ENCODE data around the gene SSBP3.

Gene SSBP3

DNA sequence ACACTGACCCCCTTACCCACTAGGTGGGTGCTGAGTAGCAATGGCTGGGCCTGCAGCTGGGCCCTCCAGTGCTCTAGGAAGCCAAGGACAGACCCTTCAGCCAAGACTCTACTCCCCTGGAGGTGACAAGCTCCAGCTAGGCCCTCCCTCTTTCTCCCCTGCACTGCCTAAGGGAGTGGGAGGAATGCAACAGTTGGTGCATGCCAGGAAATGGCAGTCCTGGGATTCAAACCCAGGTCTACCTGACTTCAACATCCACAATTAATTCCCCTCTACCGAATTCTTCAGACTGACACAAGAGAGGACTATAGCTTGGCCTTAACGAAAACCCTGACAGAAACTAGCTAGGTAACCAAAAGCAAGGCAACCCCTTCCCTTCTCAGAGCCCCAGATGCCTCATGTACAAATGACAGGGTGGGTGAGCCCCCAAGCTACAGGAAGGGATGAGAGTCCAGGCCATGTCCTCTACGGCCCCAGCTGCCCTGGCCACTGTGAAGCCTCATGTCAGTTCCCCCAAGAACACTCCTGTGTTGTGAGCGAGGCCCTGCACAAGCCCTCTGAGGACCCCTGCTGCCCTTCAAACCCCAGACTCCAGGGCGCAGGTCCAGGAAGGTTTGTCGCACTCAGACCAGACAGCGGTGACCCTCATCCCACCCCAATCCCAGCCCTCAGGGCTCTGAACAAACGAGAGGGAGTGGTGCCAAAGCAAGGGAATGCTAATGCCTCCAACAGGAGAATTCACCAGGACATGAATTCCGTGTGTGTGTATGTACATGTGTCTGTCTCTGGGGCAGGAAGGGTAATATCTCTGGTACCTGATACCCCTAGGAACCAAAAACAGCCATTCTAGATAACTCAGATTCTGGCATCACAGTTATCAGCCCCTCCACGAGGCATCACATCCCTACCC, 113.9 kb downstream of the SSBP3 start (continued):
- TF ChIP-seq, protein P1, sequence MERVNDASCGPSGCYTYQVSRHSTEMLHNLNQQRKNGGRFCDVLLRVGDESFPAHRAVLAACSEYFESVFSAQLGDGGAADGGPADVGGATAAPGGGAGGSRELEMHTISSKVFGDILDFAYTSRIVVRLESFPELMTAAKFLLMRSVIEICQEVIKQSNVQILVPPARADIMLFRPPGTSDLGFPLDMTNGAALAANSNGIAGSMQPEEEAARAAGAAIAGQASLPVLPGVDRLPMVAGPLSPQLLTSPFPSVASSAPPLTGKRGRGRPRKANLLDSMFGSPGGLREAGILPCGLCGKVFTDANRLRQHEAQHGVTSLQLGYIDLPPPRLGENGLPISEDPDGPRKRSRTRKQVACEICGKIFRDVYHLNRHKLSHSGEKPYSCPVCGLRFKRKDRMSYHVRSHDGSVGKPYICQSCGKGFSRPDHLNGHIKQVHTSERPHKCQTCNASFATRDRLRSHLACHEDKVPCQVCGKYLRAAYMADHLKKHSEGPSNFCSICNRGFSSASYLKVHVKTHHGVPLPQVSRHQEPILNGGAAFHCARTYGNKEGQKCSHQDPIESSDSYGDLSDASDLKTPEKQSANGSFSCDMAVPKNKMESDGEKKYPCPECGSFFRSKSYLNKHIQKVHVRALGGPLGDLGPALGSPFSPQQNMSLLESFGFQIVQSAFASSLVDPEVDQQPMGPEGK (CRISPR knock-in tag; IDR thresholded peaks at IDR 0.05; ENCODE audit: borderline replicate concordance), result no peak
- no peak for TF ChIP-seq CSDC2 (CRISPR knock-in tag; IDR thresholded peaks at IDR 0.05)
- TF ChIP-seq ZNF70 (CRISPR knock-in tag; IDR thresholded peaks at IDR 0.05), result no peak
- TF ChIP-seq ZFP30 (CRISPR knock-in tag; IDR thresholded peaks at IDR 0.05), result no peak
- TF ChIP-seq ESRRG (CRISPR knock-in tag; IDR thresholded peaks at IDR 0.05), result no peak
- TF ChIP-seq TOX (CRISPR knock-in tag; IDR thresholded peaks at IDR 0.05; ENCODE audit: borderline replicate concordance), result no peak
- no peak for TF ChIP-seq ARNTL (CRISPR knock-in tag; IDR thresholded peaks at IDR 0.05; ENCODE audit: borderline replicate concordance, low read depth)
- no peak for TF ChIP-seq ZFP3 (CRISPR knock-in tag; IDR thresholded peaks at IDR 0.05)

DNA sequence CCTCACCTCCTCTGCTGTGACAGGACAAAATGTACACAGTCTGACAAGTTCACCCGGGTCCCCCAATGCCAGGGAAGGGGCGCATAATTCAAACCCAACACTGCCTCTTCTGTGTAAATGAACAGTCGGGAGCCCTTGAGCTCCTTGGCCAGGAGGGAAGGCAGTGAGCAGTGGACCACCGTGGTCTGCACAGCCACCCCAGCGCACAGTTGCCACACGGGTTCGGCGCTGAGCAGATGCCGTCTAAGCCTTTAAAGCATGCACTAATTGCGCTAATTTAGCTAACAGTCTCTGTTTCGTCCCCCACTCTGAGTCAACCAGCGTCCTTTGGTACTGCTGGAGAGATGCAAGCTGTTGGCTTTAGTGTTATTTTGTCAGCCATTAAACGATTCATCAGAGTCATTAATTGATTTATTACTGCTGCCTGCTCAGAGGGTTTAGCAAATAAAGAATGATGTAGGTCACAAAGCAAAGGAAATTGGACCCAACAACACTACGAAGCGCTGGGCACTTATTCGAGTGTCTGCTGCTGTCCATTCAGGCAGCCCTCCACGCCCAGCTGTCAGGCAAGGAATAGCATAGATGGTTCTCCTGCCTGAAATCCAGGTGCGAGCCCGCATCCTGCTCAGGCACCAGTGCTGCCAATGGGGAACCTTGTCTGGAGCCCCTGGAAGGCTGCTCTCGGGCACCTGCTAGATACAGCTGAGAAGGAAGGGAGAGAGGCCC, 114.8 kb downstream of the SSBP3 start:
- no peak for ATAC-seq

DNA sequence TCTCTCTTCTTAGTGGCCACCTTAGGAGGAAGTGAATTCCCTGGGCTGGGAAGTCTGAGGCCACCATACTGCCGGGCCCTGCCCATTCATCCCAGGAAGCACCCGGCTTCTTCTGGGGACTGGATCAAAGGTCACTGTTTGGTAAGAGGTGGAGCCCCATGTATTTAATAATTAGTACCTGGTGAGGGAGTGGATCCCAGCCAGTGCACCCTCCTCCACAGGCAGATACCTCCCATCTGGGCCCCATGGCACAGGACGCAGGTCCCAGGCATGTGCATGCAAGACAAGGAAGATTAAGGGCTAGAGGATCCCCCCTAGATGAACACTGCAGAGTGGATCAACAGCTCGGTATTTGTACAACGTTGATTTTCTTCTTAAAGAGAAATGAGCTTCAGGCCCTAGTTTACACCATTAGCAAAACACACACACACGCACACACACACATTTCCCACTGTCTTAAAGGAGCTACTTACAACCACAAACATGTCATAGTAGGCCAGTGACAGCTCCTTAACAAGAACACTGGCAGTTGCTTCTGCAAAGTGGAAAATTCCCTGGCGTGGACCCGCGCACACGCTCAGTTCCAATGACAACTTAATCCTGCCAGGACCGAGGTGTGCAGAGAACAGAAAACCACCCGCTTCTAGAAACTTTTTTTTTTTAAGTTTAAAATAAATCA, 115.5 kb downstream of the SSBP3 start:
- no peak for ATAC-seq
- no peak for TF ChIP-seq RARB (CRISPR knock-in tag; IDR thresholded peaks at IDR 0.05)
- TF ChIP-seq, protein P2, sequence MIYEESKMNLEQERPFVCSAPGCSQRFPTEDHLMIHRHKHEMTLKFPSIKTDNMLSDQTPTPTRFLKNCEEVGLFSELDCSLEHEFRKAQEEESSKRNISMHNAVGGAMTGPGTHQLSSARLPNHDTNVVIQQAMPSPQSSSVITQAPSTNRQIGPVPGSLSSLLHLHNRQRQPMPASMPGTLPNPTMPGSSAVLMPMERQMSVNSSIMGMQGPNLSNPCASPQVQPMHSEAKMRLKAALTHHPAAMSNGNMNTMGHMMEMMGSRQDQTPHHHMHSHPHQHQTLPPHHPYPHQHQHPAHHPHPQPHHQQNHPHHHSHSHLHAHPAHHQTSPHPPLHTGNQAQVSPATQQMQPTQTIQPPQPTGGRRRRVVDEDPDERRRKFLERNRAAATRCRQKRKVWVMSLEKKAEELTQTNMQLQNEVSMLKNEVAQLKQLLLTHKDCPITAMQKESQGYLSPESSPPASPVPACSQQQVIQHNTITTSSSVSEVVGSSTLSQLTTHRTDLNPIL (CRISPR knock-in tag; IDR thresholded peaks at IDR 0.05; ENCODE audit: low read depth), result no peak
- TF ChIP-seq ZNF8 (CRISPR knock-in tag; IDR thresholded peaks at IDR 0.05), result no peak
- TF ChIP-seq ARNTL (CRISPR knock-in tag; IDR thresholded peaks at IDR 0.05; ENCODE audit: borderline replicate concordance, low read depth), result no peak
- no peak for TF ChIP-seq ZFP3 (CRISPR knock-in tag; IDR thresholded peaks at IDR 0.05)
- TF ChIP-seq ZFP30 (CRISPR knock-in tag; IDR thresholded peaks at IDR 0.05), result no peak
- TF ChIP-seq, protein P3, sequence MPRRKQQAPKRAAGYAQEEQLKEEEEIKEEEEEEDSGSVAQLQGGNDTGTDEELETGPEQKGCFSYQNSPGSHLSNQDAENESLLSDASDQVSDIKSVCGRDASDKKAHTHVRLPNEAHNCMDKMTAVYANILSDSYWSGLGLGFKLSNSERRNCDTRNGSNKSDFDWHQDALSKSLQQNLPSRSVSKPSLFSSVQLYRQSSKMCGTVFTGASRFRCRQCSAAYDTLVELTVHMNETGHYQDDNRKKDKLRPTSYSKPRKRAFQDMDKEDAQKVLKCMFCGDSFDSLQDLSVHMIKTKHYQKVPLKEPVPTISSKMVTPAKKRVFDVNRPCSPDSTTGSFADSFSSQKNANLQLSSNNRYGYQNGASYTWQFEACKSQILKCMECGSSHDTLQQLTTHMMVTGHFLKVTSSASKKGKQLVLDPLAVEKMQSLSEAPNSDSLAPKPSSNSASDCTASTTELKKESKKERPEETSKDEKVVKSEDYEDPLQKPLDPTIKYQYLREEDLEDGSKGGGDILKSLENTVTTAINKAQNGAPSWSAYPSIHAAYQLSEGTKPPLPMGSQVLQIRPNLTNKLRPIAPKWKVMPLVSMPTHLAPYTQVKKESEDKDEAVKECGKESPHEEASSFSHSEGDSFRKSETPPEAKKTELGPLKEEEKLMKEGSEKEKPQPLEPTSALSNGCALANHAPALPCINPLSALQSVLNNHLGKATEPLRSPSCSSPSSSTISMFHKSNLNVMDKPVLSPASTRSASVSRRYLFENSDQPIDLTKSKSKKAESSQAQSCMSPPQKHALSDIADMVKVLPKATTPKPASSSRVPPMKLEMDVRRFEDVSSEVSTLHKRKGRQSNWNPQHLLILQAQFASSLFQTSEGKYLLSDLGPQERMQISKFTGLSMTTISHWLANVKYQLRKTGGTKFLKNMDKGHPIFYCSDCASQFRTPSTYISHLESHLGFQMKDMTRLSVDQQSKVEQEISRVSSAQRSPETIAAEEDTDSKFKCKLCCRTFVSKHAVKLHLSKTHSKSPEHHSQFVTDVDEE (CRISPR knock-in tag; IDR thresholded peaks at IDR 0.05), result no peak
- TF ChIP-seq ZC3H10 (CRISPR knock-in tag; IDR thresholded peaks at IDR 0.05), result no peak
- no peak for TF ChIP-seq TOX (CRISPR knock-in tag; IDR thresholded peaks at IDR 0.05; ENCODE audit: borderline replicate concordance)
- TF ChIP-seq ZNF565 (CRISPR knock-in tag; conservative IDR thresholded peaks at IDR 0.05; ENCODE audit: low read depth), result no peak
- TF ChIP-seq OSR1 (CRISPR knock-in tag; IDR thresholded peaks at IDR 0.05), result no peak
- TF ChIP-seq CSDC2 (CRISPR knock-in tag; IDR thresholded peaks at IDR 0.05), result no peak

More for the DNA sequence above, 114.8 kb downstream of the SSBP3 start:
- no peak for TF ChIP-seq SNAI2 (CRISPR knock-in tag; IDR thresholded peaks at IDR 0.05)
- TF ChIP-seq ZFP3 (CRISPR knock-in tag; IDR thresholded peaks at IDR 0.05), result no peak
- TF ChIP-seq, protein P4, sequence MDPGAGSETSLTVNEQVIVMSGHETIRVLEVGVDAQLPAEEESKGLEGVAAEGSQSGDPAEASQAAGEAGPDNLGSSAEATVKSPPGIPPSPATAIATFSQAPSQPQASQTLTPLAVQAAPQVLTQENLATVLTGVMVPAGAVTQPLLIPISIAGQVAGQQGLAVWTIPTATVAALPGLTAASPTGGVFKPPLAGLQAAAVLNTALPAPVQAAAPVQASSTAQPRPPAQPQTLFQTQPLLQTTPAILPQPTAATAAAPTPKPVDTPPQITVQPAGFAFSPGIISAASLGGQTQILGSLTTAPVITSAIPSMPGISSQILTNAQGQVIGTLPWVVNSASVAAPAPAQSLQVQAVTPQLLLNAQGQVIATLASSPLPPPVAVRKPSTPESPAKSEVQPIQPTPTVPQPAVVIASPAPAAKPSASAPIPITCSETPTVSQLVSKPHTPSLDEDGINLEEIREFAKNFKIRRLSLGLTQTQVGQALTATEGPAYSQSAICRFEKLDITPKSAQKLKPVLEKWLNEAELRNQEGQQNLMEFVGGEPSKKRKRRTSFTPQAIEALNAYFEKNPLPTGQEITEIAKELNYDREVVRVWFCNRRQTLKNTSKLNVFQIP (CRISPR knock-in tag; IDR thresholded peaks at IDR 0.05; ENCODE audit: borderline replicate concordance, low read depth), result no peak
- TF ChIP-seq, protein P2 (CRISPR knock-in tag; IDR thresholded peaks at IDR 0.05; ENCODE audit: low read depth), result no peak
- no peak for TF ChIP-seq ZNF565 (CRISPR knock-in tag; conservative IDR thresholded peaks at IDR 0.05; ENCODE audit: low read depth)
- TF ChIP-seq BACH2 (CRISPR knock-in tag; IDR thresholded peaks at IDR 0.05; ENCODE audit: borderline replicate concordance), result no peak
- TF ChIP-seq ZC3H10 (CRISPR knock-in tag; IDR thresholded peaks at IDR 0.05), result no peak
- TF ChIP-seq, protein P3 (CRISPR knock-in tag; IDR thresholded peaks at IDR 0.05), result no peak
- no peak for TF ChIP-seq TOX (CRISPR knock-in tag; IDR thresholded peaks at IDR 0.05; ENCODE audit: borderline replicate concordance)
- TF ChIP-seq PPARA (CRISPR knock-in tag; IDR thresholded peaks at IDR 0.05; ENCODE audit: borderline replicate concordance), result no peak
- no peak for TF ChIP-seq RARB (CRISPR knock-in tag; IDR thresholded peaks at IDR 0.05)
- no peak for TF ChIP-seq ESRRG (CRISPR knock-in tag; IDR thresholded peaks at IDR 0.05)
- TF ChIP-seq ISL1 (CRISPR knock-in tag; IDR thresholded peaks at IDR 0.05), result no peak

Measured in SK-N-SH treated with all-trans-retinoic acid at 6 μM for 48 hours (cell line).